HG03460 (cell line): Measurements from ENCODE around the gene ERBIN.
"Not testable (repeated sequence)": the region's sequence is repeated elsewhere in the genome, so short reads cannot be mapped to it uniquely, and the experiment has no call there.

ENCODE experiments used
- ATAC-seq: cut with Tn5 transposase; IDR thresholded peaks from one replicate; pipeline ENCODE4 v1.9.1; 2021; ENCODE audit not compliant: unreplicated experiment

The ERBIN gene

DNA sequence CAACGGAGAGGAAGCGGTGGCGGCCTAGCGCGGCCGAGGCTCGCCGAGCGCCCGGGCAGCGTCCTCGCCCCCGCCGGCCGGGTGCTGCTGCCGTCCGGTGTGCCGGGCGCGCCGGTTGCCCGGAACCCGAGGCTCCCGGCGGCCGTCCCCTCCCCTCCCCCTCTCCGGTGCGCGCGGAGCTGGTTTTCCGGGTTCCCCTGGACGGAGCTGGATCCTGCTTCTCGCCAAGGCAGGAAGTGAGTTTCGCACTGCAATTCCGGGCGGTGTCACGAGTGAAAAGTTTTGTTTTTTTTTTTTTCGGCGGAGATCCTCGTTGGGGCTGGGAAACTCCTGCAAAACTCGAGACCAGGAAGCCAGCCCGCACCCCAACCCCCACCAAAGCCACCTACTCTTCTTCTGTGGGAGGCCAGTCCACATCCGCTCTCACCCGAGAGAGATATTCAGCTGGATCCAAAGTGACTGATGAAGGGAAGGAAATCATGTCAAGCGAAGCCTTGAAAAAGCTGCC, at the start of gene ERBIN:
TSS of gene ERBIN (plus strand) at position 300 of the 508 bp plus-strand sequence. CDS start 66,144 bp downstream, outside the sequence.
- ATAC-seq: peak; percentile 26

- no peak for ATAC-seq
These were observed 49.4 kb upstream of the ERBIN start for GRCh38 chr5:65876970-65877369.

- ATAC-seq: not testable (repeated sequence)
These were observed 46.6 kb upstream of the ERBIN start for GRCh38 chr5:65879668-65880256.

GRCh38 chr5:65880496-65881072, 45.8 kb upstream of the ERBIN start:
- no peak for ATAC-seq

- ATAC-seq: no peak
These were observed 44.1 kb upstream of the ERBIN start for GRCh38 chr5:65882278-65882677.

DNA sequence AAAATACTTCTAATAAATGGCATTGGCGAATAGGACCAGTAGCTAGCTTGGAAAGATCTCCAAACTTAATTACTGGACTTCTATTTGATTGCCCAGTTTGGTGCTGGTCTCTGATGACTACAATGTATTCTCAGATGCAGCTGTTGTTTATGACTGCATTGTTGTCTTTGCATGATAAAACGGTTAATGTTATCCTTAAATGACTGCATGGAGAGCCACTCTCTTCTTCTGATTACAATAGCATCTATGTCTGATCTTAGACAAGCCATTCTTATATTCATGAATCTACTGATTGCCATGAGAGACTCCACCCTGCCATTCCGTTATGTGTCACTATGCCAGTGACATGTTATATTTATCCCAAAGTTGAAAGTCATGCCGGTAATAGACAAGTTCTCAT, 42.9 kb upstream of the ERBIN start:
- no peak for ATAC-seq

- ATAC-seq: no peak
These were observed 40.0 kb upstream of the ERBIN start for GRCh38 chr5:65886387-65886786.

DNA sequence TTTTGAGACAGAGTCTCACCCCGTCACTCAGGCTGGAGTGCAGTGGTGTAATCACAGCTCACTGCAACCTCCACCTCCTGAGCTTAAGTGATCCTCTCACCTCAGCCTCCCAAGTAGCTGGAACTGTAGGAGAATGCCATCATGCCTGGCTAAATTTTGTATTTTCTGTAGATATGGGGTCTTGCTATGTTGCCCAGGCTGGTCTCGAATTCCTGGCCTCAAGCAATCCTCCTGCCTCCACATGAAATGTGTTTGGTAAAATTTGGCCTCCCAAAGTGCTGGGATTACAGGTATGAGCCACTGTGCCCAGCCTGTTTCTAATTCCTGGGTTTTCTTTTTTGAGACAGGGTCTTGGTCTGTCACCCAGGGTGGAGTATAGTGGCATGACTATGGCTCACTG, 34.4 kb upstream of the ERBIN start:
- ATAC-seq: not testable (repeated sequence)

DNA sequence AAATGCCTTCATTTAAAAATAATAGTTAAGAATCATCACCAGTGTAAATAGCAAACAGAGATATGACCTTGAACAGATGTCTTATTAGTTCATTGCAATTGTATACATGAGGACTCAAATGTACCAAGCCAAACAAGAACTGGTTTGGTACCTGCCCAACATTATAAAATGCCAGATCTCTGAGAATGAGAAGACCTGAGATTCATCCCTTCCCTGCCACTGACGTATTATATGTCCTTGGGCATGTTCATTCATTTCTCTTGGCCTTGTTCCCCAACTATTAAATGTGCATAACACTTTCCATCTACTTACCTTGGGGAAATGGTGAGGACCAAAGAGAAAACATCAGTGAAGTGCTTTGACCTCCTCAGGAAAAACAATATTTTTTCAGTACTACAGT, 33.6 kb upstream of the ERBIN start:
- ATAC-seq: no peak

DNA sequence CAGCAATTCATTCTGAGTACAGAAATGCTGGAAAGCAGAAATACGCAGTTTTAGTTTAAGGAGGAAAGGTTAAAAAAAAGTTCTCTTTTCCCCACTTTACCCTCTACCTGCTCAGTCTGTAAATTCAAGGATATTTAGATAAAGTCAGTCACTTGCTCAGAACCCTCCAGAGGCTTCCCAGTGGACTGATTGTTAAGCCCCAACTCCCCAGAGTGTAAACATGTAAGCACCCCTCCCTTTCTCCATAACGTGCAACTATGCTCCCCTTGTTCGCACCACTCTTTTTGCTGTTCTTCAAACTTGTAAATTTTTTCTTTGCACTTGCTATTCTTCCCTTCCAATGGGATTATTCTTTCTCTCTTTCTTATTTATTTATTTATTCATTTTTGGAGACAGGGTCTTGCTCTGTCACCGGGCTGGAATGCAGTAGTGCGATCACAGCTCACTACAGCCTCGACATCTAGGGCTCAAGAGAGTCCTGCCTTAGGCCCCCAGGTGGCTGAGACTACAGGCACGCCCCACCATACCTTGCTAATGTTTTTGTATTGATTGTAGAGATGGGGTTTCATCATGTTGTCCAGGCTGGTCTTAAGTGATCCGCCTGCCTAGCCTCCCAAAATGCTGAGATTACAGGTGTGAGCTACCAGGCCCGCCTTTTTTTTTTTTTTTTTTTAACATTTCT, 32.5 kb upstream of the ERBIN start:
- no peak for ATAC-seq

DNA sequence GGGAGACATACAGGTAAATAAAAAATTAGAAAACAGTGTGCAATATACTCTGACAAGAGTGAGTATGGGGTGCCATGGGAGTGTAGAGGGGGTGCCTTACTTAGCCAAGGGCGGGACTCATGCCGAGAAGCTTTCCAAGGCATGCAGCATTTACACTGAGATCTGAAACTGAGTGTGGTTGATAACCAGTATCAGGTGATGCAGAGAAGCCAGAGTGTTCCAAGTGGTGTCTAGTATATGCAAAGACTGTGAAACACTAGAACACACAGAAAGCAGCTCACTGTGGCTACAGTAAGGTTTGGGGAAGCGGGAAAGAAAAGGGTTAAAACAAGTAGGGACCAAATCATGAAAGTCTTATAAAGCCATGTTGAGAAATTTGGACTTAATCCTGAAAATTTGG, 30.5 kb upstream of the ERBIN start:
- no peak for ATAC-seq

- no peak for ATAC-seq
These were observed 25.6 kb upstream of the ERBIN start for GRCh38 chr5:65900746-65901145.

DNA sequence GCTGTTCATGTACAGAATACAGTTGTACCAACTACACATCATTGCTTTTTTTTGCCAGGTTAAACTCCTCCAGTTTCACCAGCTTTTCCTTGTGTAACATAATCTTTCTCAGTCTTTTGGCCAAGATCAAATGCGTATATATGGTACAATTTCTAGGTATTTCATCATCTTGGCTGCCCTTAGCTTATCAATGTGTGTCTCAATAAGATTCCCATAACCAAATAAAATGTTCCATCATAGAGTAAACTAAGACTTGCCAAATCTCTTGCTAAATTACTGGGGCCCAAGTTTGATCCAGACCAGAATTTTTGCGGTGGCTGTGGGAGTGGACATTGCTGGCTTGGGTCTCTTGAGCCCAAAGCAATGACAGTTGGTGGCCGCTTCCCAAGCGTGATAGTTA, 24.3 kb upstream of the ERBIN start:
- no peak for ATAC-seq

DNA sequence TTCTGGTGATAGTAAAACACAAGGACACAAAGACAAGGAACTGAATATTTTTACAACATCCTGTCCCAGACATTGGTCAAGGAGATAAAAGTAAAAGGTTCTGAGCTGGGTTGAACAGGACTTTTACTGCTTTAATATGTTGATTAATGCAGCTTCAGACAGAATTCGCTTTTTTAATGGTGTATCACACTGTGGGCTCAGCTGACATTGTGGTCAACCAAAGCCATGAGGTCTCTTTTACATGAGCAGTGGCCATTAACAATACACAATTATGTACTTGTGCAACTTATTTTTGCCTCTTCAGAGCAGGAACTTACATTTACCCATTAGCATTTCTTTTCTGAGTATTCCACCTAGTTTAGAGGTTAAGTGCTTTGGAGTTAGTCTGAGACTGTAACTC, 22.8 kb upstream of the ERBIN start:
- ATAC-seq: no peak

GRCh38 chr5:65906256-65906655, 20.1 kb upstream of the ERBIN start:
- ATAC-seq: no peak

- no peak for ATAC-seq
These were observed 19.2 kb upstream of the ERBIN start for GRCh38 chr5:65907135-65907534.

DNA sequence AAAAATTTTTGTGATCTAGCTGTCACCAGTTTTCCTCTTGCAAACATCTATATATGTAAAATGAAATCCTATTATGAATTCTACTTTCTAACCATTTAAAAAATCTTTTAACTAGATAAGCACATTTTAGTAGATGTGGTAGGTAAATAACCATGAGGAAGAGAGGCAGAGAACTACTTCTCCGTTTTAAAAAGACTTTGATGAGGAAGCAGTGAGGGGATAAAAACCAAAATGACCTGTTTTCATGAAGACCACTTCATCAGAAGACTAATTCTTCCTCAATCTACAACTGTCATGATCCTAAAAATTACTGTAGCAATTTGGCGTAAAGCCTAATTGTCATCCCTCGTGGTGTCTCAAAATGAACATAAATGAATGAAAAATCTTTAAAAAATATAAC, 15.7 kb upstream of the ERBIN start:
- no peak for ATAC-seq

GRCh38 chr5:65912311-65912710, 14.1 kb upstream of the ERBIN start:
- no peak for ATAC-seq

GRCh38 chr5:65913519-65913918, 12.9 kb upstream of the ERBIN start:
- ATAC-seq: no peak

DNA sequence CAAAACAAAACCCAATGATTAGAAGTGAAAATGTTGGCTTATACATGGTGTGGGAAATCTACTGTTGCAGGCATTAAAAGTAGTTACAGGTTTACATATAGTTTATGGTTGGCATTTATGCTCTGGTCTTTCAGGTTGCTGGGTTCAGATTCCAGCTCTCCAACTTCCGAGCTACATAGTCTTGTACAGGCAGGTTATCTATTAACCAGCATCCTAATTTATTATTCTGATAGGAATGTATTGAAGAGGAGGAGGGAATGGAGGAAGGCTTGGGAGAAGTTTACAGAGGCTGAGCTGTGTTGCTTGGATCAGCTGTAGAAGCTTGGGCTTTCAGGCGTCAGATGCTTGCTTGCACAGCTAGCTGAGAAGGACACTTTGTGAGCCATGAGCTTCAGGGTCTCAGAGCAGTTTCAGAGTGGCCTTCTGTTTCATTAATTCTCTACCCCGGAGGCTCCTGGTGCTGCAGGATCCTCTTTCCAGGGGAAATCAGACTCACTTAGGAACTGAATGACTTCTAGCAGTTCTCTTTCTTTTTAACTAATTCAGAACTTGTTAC, 11.7 kb upstream of the ERBIN start:
- no peak for ATAC-seq

GRCh38 chr5:65915661-65916060, 10.7 kb upstream of the ERBIN start:
- not testable (repeated sequence) for ATAC-seq

DNA sequence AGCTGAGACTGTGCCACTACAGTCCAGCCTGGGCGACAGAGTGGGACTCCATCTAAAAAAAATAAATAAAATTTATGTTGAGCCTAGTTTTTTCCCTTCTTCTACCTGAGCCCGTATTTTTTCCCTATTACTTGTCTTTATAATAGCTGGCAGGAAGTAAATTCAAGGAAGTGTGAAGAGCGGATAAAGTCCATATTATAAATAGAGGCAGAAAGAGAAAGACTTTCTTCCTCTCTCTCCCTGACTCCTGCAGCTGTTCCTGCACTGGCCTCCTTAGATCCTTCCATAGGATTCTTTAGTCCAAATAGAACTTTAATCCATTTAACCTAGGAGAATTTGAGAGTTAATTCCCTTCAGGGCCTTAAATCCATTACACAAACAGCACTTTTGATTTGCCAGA, 10.3 kb upstream of the ERBIN start:
- no peak for ATAC-seq
